Measurements from ENCODE around the gene DPM2. TPM values are rescaled to one million over a fixed set of nuclear protein-coding genes. Genes with fewer than 3 reads are reported as not detected.

DPM2 gene
- polyA plus RNA-seq, 2 of the 4 experiments (the other 2 are of a cell fraction), result 41.9 to 45.9 TPM

- H3K4me1 ChIP-seq, result peaks cover 47% of the 10 kb centered on the region
- H3K9me3 ChIP-seq, result no peaks in the 10 kb centered on the region
- no peak for DNase-seq (ENCODE audit: low read depth in 1 of 2, low spot score in 1 of 2)
- CTCF ChIA-PET, result interaction anchor here (1.2 to 3.4 kb wide), 3 partner anchors 16 to 193 kb away, joined by 4 to 26 read pairs (median 4); partner anchors contain the start of gene TOR2A
- POLR2A ChIA-PET, result interaction anchor here (1.0 kb wide), 1 partner anchor 11 kb away, joined by 5 read pairs; the partner anchor contains the start of gene ST6GALNAC4
- WGBS (ENCODE audit: missing lambda C conversion rate), result 89% methylated on average over 39 of the region's 56 CpGs
- H3K4me3 ChIP-seq, result no peak overlapping the region
- H3K4me2 ChIP-seq, result 0 out of 3 replicates have a peak overlapping the region, but pooled peaks have one; percentile 33
- FAIRE-seq, result no peak
- no peak for TF ChIP-seq BHLHE40 (IDR thresholded peaks at IDR 0.05; ENCODE audit: low read depth, low read length)
- TF ChIP-seq FOSB (CRISPR knock-in tag; IDR thresholded peaks at IDR 0.05), result no peak
- no peak for TF ChIP-seq CTCF (IDR thresholded peaks at IDR 0.05)
- no peak for TF ChIP-seq POLR2AphosphoS2 (conservative IDR thresholded peaks at IDR 0.05; ENCODE audit: low read length)
- no peak for TF ChIP-seq KDM5A (IDR thresholded peaks at IDR 0.05)
- no peak for TF ChIP-seq GATA3 (IDR thresholded peaks at IDR 0.05; ENCODE audit: borderline replicate concordance)
- no peak for TF ChIP-seq NFE2L2 (conservative IDR thresholded peaks at IDR 0.05; ENCODE audit: low read length)
- no peak for TF ChIP-seq ESRRA (IDR thresholded peaks at IDR 0.05; ENCODE audit: borderline replicate concordance, low read length)
- TF ChIP-seq NR3C1 (IDR thresholded peaks at IDR 0.05), result no peak
- TF ChIP-seq USF2 (IDR thresholded peaks at IDR 0.05), result no peak
- no peak for TF ChIP-seq HOXB5 (CRISPR knock-in tag; IDR thresholded peaks at IDR 0.05)
- no peak for TF ChIP-seq E2F6 (IDR thresholded peaks at IDR 0.05; ENCODE audit: borderline replicate concordance, low read depth)
- no peak for TF ChIP-seq FOXS1 (CRISPR knock-in tag; IDR thresholded peaks at IDR 0.05)
- TF ChIP-seq HEYL (CRISPR knock-in tag; IDR thresholded peaks at IDR 0.05), result no peak
- TF ChIP-seq MAFK (IDR thresholded peaks at IDR 0.05; ENCODE audit: partially characterized antibody), result no peak
- TF ChIP-seq RNF2 (IDR thresholded peaks at IDR 0.05; ENCODE audit: borderline replicate concordance, low read depth), result no peak
- no peak for TF ChIP-seq RARB (CRISPR knock-in tag; IDR thresholded peaks at IDR 0.05)
- no peak for TF ChIP-seq RCOR1 (IDR thresholded peaks at IDR 0.05; ENCODE audit: low read depth, low read length)
- TF ChIP-seq MAZ (IDR thresholded peaks at IDR 0.05; ENCODE audit: borderline replicate concordance, low read depth, low read length), result no peak
- TF ChIP-seq FOSL2 (IDR thresholded peaks at IDR 0.05), result no peak
- TF ChIP-seq FOSL2 (CRISPR knock-in tag; IDR thresholded peaks at IDR 0.05), result no peak
- H3K27ac ChIP-seq, result peak overlapping the region in 1 of 2 experiments; percentile 83; a peak in 4 of 6 replicates
- ATAC-seq, result no peak
Observed at GRCh38 chr9:127927201-127927987, 10.3 kb downstream of the DPM2 start.

- FAIRE-seq (no peak), DNase-seq (ENCODE audit: low read depth in 1 of 2, low spot score in 1 of 2) (no peak), ATAC-seq (no peak)
- 94% methylated on average over 19 of the region's 19 CpGs for WGBS (ENCODE audit: missing lambda C conversion rate)
- Histone ChIP-seq H3K27ac (no peak overlapping the region), H3K4me2 (no peak overlapping the region), H3K4me1 (peaks cover 45% of the 10 kb centered on the region), H3K4me3 (no peak overlapping the region), H3K9me3 (no peaks in the 10 kb centered on the region)
- ChIA-PET CTCF (interaction anchor here (1.1 to 1.5 kb wide), 2 partner anchors 17 to 192 kb away, joined by 4 read pairs; partner anchors contain the start of gene TOR2A), POLR2A (no interaction called here)
- no peak for TF ChIP-seq NR3C1 (IDR thresholded peaks at IDR 0.05)
- no peak for TF ChIP-seq KDM1A (IDR thresholded peaks at IDR 0.05; ENCODE audit: low read depth)
- TF ChIP-seq E2F6 (IDR thresholded peaks at IDR 0.05; ENCODE audit: borderline replicate concordance, low read depth), result no peak
Observed at GRCh38 chr9:127926906-127927200, 10.8 kb downstream of the DPM2 start.

Data from A549 (cell line).